Testis (tissue), 3 donors: ENCODE data around the gene ZEB2. TPM values are rescaled to one million over a fixed set of nuclear protein-coding genes. Genes with fewer than 3 reads are reported as not detected.

Experiments used
- DNase-seq: peaks from one replicate; pipeline ENCODE4 v3.0.0-alpha.2; 2019
- H3K27ac ChIP-seq, 2 donors: fragments of 200-600 bp; sonication (generic); one replicate each; pipeline ENCODE4 v1.5.1; 2019
- H3K27me3 ChIP-seq: fragments of 200-600 bp; sonication (generic); one replicate; pipeline ENCODE4 v1.5.1; 2019
- H3K36me3 ChIP-seq: fragments of 200-600 bp; sonication (generic); one replicate; pipeline ENCODE4 v1.5.1; 2017; ENCODE audit warnings: low read depth; ENCODE audit errors: missing control alignments
- H3K4me1 ChIP-seq: fragments of 200-600 bp; sonication (generic); one replicate; pipeline ENCODE4 v1.5.1; 2019
- H3K4me3 ChIP-seq, 2 donors: fragments of 200-600 bp; sonication (generic); one replicate each; pipeline ENCODE4 v1.5.1; 2017 to 2019
- H3K9me3 ChIP-seq: fragments of 200-600 bp; sonication (generic); one replicate; pipeline ENCODE4 v1.5.1; 2017
- POLR2A ChIP-seq: fragments of 450-650 bp; IDR thresholded peaks from one replicate; pipeline ENCODE4 v1.6.1; 2017; ENCODE audit warnings: antibody characterized with exemption, mild to moderate bottlenecking, moderate library complexity
- WGBS, 2 donors: methylation state at CpG; one replicate each; pipeline ENCODE4 v1.1.5; 2018; 5-methylcytosine and 5-hydroxymethylcytosine counted together
- intact Hi-C: fragments of 100-400 bp; cut with DNase I; formaldehyde crosslinking; loops from one replicate; pipeline ENCODE4 v1.15.1; 2023; ENCODE audit warnings: low total_unique reads
- polyA plus RNA-seq: library from polyadenylated mRNA; stranded (reverse); fragments of 350-450 nt; fragmentation: Illumina TruSeq; extraction: RNeasy Lipid Tissue Mini Kit (QIAGEN cat#74804); gene quantifications from one replicate; pipeline ENCODE4 v1.2.3, GENCODE V29; 2014; ENCODE audit warnings: low read depth, low replicate concordance; ENCODE audit not compliant: insufficient read depth
- total RNA-seq, 2 donors: library from RNA; depleted of rRNA; stranded (reverse); fragments of >200 nt; gene quantifications; one replicate each; pipeline ENCODE4 v1.2.3, GENCODE V29; 2016
- TF ChIP-seq, protein P1 (sequence below), 3 experiments: fragments of 450-650 bp in 2 of 3; fragments of 200-600 bp in 1 of 3; sonication (generic) in 1 of 3; IDR thresholded peaks; one replicate each; pipeline ENCODE4 v1.5.1; 2016 to 2019; ENCODE audit warnings: antibody characterized with exemption in 3 of 3, mild to moderate bottlenecking in 2 of 3, moderate library complexity in 1 of 3

The ZEB2 gene
- total and polyA plus RNA-seq, 3 donors from 2014 or later: 38.7 to 96.4 (median 87.8) TPM

DNA sequence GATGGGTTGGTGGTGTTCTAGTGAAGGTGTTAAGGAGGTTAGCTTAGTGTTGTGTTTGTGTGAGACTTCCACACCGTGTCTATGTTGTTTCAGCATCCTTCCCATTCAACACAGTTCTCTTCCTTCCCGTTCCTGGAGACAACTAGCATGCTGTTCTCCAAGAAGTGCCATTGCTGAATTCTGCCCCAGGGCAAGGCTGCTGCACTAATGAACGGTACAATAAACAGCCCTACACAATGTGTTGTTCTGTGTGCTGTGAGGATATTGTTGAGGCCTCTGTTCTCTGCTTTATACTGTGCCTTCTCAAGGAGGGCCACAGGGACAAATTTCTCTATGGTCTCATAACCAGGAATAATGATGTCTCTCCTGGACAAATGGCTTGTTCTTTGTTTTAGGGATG lies 39.8 kb upstream of the ZEB2 start:
- Histone ChIP-seq H3K36me3 (no peaks in the 10 kb centered on the region), H3K27ac (no peak overlapping the region), H3K4me1 (no peaks in the 10 kb centered on the region), H3K4me3 (no peak overlapping the region), H3K27me3 (no peaks in the 10 kb centered on the region), H3K9me3 (no peaks in the 10 kb centered on the region)
- 92 to 94% methylated on average over 3 of the region's 3 CpGs for WGBS, 2 donors
- TF ChIP-seq, protein P1, sequence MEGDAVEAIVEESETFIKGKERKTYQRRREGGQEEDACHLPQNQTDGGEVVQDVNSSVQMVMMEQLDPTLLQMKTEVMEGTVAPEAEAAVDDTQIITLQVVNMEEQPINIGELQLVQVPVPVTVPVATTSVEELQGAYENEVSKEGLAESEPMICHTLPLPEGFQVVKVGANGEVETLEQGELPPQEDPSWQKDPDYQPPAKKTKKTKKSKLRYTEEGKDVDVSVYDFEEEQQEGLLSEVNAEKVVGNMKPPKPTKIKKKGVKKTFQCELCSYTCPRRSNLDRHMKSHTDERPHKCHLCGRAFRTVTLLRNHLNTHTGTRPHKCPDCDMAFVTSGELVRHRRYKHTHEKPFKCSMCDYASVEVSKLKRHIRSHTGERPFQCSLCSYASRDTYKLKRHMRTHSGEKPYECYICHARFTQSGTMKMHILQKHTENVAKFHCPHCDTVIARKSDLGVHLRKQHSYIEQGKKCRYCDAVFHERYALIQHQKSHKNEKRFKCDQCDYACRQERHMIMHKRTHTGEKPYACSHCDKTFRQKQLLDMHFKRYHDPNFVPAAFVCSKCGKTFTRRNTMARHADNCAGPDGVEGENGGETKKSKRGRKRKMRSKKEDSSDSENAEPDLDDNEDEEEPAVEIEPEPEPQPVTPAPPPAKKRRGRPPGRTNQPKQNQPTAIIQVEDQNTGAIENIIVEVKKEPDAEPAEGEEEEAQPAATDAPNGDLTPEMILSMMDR (IDR thresholded peaks at IDR 0.05): no peak
- intact Hi-C loops: no loop called here
- no peak for DNase-seq

DNA sequence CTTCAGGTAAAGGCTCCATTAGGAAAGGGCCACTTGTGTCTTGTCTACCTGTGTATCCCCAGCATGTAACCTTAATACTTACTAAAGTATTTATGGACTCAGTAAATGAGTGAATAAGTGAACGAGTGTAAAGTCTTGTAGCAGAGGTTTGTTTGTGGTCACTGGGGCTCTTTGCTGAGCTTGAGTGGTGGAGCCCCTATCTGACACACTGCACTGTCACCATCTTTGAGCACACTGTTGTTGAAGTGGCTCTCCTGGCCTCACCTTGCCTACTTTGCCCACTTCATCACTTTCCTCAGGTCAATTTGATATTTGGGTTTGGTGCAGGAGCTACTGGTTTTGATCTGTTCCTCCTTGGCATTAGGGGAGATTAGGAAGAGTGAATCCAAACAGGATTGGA lies 39.3 kb upstream of the ZEB2 start:
- DNase-seq: no peak
- intact Hi-C loops: no loop called here
- H3K27me3 ChIP-seq: no peaks in the 10 kb centered on the region
- 86 to 96% methylated on average over 1 of the region's 1 CpG for WGBS, 2 donors
- TF ChIP-seq POLR2A: no peak
- TF ChIP-seq, protein P1 (IDR thresholded peaks at IDR 0.05): no peak
- H3K27ac ChIP-seq: no peak overlapping the region
- no peaks in the 10 kb centered on the region for H3K36me3 ChIP-seq
- H3K4me3 ChIP-seq: no peak overlapping the region
- no peaks in the 10 kb centered on the region for H3K4me1 ChIP-seq
- no peaks in the 10 kb centered on the region for H3K9me3 ChIP-seq

DNA sequence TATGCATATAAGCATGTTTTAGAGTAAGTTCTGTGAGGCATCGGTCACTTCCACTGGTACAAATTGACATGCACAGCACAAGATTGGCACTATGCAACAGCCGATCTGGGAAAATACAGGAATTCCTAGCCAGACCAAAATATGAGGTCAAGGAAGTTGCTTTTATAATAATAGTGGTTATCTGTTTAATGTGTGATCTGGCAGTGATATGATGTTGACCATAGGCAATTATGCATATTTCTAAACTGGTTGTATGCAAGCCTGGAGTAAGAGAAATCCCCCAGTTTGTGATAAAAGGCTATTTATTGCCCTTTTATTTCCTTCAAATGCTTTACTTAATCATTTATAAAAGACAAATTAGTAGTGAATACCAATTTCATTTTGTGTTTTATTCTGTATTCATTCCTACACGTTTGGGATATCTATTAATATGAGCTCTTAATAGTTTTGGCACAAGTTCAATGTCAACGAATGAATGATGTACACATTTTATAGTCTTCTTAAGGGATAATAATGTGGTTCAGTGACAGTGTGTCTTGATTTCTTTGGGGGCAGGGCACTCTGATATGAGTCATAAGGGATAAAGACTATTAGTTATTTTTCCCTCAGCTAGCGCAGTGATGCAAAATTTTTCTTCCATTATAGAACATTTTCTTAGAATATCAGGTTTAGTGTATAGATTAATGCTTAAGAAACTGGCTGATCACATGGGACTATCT lies 34.7 kb upstream of the ZEB2 start:
- no peak for TF ChIP-seq POLR2A
- TF ChIP-seq, protein P1 (IDR thresholded peaks at IDR 0.05): no peak
- intact Hi-C loops: no loop called here
- Histone ChIP-seq H3K4me3 (no peak overlapping the region), H3K27ac (no peak overlapping the region), H3K27me3 (no peaks in the 10 kb centered on the region), H3K4me1 (no peaks in the 10 kb centered on the region), H3K9me3 (no peaks in the 10 kb centered on the region), H3K36me3 (no peaks in the 10 kb centered on the region)
- 65 to 68% methylated on average over 5 of the region's 5 CpGs for WGBS, 2 donors
- no peak for DNase-seq

DNA sequence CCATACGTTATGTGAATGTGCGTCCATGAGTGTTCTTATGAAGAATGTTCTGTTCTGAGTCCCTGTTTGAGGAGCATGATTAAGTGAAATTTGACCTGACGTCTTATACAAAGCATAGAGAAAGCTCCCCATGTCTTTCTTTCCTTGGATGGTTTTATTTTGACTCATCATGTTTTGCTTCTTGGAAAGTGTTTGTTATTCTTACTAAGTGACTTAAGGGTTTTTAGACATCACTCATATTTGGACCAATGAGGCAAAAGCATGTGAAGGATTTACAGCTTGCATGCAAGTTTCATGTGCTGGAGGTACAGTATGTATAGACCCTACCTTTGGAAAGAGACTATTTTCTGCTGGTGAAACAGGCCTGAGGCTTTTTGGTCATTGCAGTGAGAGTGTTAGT lies 33.5 kb upstream of the ZEB2 start:
- 92% methylated on average over 3 of the region's 3 CpGs for whole genome bisulfite sequencing, 2 donors
- Histone ChIP-seq H3K27me3 (no peaks in the 10 kb centered on the region), H3K4me3 (no peak overlapping the region), H3K4me1 (no peaks in the 10 kb centered on the region), H3K9me3 (no peaks in the 10 kb centered on the region), H3K36me3 (no peaks in the 10 kb centered on the region), H3K27ac (no peak overlapping the region)
- intact Hi-C loops: no loop called here
- DNase-seq: no peak
- TF ChIP-seq POLR2A: no peak
- TF ChIP-seq, protein P1 (IDR thresholded peaks at IDR 0.05): no peak

DNA sequence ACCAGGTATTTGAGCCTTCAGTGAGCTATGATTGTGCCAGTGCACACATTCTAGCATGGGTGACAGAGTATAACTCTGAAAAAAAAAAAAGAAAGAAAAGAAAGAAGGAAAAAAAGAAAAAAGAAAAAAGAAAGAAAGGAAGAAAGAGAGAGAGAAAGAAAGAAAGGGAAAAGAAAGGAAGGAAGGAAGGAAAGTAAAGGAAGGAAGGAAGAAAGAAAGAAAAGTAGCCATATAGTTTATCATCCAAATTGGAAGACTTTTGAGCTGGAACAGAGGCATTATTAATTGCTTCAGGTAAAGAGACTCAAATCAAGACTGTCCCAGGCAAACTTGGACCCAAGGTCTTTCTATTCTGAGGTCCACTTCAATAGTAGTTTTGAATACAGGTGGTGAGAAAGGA lies 32.9 kb upstream of the ZEB2 start:
- intact Hi-C loops: no loop called here
- DNase-seq: no peak
- Histone ChIP-seq H3K4me1 (no peaks in the 10 kb centered on the region), H3K36me3 (no peaks in the 10 kb centered on the region), H3K27me3 (no peaks in the 10 kb centered on the region), H3K27ac (no peak overlapping the region), H3K9me3 (no peaks in the 10 kb centered on the region), H3K4me3 (no peak overlapping the region)
- TF ChIP-seq POLR2A: no peak
